Measurements from ENCODE around the gene PRUNE2.

GRCh38 chr9:76906647-76906975 is 697 bp upstream of the PRUNE2 start:
- no peak for TF ChIP-seq POLR2A (IDR thresholded peaks at IDR 0.05; ENCODE audit: insufficient read depth in 1 of 2, low read depth in 2 of 2, low read length in 2 of 2)
- TF ChIP-seq ZBTB2 (CRISPR knock-in tag; IDR thresholded peaks at IDR 0.05; ENCODE audit: low read depth) = no peak
- TF ChIP-seq MAFF (IDR thresholded peaks at IDR 0.05; ENCODE audit: low read depth, low read length) = no peak
- TF ChIP-seq PHF20 (CRISPR knock-in tag; IDR thresholded peaks at IDR 0.05) = no peak
- TF ChIP-seq SMC3 (IDR thresholded peaks at IDR 0.05; ENCODE audit: low read length) = no peak
- no peak for TF ChIP-seq ZNF546 (CRISPR knock-in tag; conservative IDR thresholded peaks at IDR 0.05)
- no peak for TF ChIP-seq ZNF569 (CRISPR knock-in tag; IDR thresholded peaks at IDR 0.05; ENCODE audit: borderline replicate concordance)
- no peak for TF ChIP-seq POLR2AphosphoS5 (IDR thresholded peaks at IDR 0.05; ENCODE audit: low read depth, low read length)
- TF ChIP-seq ZNF274 (CRISPR knock-in tag; IDR thresholded peaks at IDR 0.05) = no peak
- TF ChIP-seq GABPA (IDR thresholded peaks at IDR 0.05; ENCODE audit: low read depth, low read length) = no peak
- TF ChIP-seq GABPA (CRISPR knock-in tag; IDR thresholded peaks at IDR 0.05; ENCODE audit: low read depth) = no peak

All from HepG2 (cell line).